GM11168 (cell line): Measurements from ENCODE around the gene UPF1.

ENCODE experiments used
- in situ Hi-C: fragments of 300-500 bp; cut with MboI; formaldehyde crosslinking; loops from one replicate; pipeline ENCODE4 v1.12.0; 2022; ENCODE audit warnings: low sequenced_read_pairs; ENCODE audit not compliant: unreplicated experiment

The UPF1 gene

GRCh38 chr19:18833849-18834643, 2.3 kb downstream of the UPF1 start:
- in situ Hi-C loops, result no loop called here

DNA sequence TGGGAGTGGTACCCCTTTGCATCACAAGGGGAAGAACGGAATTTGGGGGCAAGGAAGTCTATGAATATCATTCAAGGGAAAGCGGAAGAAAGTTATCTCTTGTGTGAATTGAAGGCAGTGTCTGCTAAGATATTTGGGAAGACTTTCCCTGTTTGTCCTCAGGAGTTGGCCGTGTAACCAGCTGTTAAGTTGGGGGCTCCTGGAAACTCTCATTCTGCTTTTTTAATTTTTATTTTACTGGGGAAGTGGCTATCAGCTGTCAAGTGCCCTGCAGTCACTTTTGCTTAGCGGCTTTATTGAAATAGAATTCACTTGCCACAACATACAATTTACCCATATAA, 2.9 kb downstream of the UPF1 start:
- in situ Hi-C loops, result no loop called here

- in situ Hi-C loops, result no loop called here
These were observed 7.9 kb downstream of the UPF1 start for GRCh38 chr19:18839465-18840287.

- in situ Hi-C loops, result no loop called here
These were observed 8.8 kb downstream of the UPF1 start for GRCh38 chr19:18840288-18841267.

- in situ Hi-C loops, result no loop called here
These were observed 9.6 kb downstream of the UPF1 start for GRCh38 chr19:18841400-18841799.

- in situ Hi-C loops, result no loop called here
These were observed 10.4 kb downstream of the UPF1 start for GRCh38 chr19:18842166-18842565.

GRCh38 chr19:18843960-18844359, 12.2 kb downstream of the UPF1 start:
- in situ Hi-C loops, result no loop called here

DNA sequence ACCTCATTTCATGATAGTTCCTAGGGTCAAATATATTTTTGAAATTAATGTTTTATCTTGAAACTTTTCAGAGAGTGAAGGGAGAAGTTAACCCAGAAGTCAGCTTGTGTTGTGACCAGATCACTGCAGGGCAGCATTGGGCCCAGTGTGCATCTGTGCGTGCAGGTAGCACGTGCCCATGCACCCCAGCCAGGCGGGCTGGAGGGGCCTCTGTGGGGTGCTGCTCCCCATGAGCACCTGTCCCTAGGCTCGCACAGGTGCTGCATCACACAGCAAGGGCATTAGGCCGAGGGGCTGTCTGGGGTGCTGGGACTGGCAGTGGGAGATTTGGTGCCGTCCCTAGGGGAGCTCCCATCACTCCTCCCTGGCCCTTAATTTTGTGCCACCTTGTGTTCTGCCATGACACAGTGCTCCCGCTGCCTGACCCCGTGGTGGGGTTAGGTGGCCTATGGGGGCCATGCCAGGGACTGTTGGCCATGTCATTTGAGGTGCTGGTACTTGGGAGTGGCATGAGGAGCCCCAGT, 13.1 kb downstream of the UPF1 start:
- in situ Hi-C loops, result no loop called here

DNA sequence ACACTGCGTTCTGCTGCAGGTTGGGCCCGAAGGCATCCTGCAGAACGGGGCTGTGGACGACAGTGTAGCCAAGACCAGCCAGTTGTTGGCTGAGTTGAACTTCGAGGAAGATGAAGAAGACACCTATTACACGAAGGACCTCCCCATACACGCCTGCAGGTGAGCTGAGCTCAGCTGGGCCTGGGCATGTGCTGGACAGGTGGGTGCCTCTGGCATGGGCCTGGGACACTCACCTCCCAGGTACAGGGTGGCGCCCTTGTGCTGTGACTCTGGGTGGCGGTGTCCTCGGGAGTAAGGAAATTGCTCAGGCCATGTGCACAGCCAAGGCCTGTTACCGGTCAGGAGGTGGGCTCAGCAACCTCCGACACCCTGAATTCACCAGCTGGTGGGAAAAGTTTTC, 14.2 kb downstream of the UPF1 start:
- in situ Hi-C loops, result no loop called here

DNA sequence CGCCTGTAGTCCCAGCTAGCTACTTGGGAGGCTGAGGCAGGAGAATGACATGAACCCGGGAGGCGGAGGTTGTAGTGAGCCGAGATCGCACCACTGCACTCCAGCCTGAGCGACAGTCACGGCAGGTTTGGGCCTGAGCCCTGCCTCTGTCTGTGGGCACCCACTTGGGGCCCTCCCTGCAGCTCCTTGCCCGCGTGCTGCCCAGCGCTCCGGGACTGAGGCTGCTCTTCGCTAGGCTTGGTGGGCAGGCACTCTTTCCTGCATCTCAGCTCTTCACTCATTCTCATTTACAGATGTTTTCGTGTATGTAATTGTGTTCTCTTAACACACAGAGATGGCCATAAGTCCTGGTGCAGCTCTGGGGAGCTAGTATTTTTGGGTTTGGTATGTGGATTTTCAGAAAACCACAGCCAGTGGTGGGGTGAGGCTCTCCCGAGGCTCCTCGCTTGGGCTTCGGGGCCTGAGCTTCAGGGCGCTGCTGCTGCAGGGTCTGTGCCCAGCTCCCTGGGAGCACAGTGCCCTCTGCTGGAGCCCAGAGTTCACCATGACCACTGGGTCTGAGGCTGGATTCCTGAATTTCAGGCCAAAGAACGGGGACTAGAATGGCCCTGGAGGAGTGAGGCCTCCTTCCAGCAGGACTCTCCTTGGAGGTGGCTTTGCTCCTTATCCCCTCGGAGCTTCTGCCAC, 15.2 kb downstream of the UPF1 start:
- in situ Hi-C loops, result no loop called here

- in situ Hi-C loops, result no loop called here
These were observed 16.0 kb downstream of the UPF1 start for GRCh38 chr19:18847549-18848463.

- in situ Hi-C loops, result no loop called here
These were observed 17.3 kb downstream of the UPF1 start for GRCh38 chr19:18848878-18849661.

DNA sequence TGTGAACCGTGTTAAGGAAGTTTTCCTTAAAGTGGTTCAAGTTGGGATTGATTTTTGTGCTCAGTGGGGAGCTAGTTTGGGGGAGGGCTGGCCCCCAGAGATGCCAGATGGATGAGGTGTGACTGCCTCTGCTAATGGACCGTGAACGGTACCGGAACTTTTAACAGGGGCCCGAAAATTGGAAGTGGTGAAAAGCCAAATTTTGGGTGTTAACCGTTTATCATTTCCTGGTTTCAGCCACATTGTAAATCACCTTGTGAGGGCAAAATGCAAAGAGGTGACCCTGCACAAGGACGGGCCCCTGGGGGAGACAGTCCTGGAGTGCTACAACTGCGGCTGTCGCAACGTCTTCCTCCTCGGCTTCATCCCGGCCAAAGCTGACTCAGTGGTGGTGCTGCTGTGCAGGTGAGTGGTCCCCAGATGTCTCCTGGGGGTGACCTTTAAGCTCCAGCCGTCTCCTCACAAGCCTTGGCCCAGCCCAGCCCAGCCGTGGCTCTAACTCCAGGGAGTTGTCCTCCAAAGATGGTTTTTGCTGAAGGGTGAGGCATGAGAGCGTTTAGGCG, 18.2 kb downstream of the UPF1 start:
- in situ Hi-C loops, result no loop called here

- in situ Hi-C loops, result no loop called here
These were observed 19.0 kb downstream of the UPF1 start for GRCh38 chr19:18850471-18851375.

- in situ Hi-C loops, result no loop called here
These were observed 20.0 kb downstream of the UPF1 start for GRCh38 chr19:18851673-18852325.

GRCh38 chr19:18852648-18853047, 20.9 kb downstream of the UPF1 start:
- in situ Hi-C loops, result no loop called here
